IMR-90 (cell line): Measurements from ENCODE around the gene CKB. TPM values are rescaled to one million over a fixed set of nuclear protein-coding genes. Genes with fewer than 3 reads are reported as not detected.

Experiments used
- ATAC-seq: fragments of 200-7000 bp; cut with Tn5 transposase; 2 replicates; pipeline ENCODE4 v1.9.1; 2020; ENCODE audit warnings: low read depth, mild to moderate bottlenecking, moderate library complexity
- BruUV-seq: library from RNA; stranded (reverse); fragments of 400-500 nt; replicated peaks from 2 replicates; lab custom pipeline; 2021; lab: Mats Ljungman, UMichigan
- CTCF ChIA-PET: fragments of 300-600 bp; formaldehyde crosslinking; extraction: SDS; loops from one replicate; lab custom pipeline; 2021; ENCODE audit warnings: antibody characterized with exemption; lab: Yijun Ruan, JAX
- POLR2A ChIA-PET: fragments of 300-600 bp; sonication (Branson Sonifier 250); formaldehyde crosslinking; loops from one replicate; lab custom pipeline; 2022; ENCODE audit warnings: antibody characterized with exemption; ENCODE audit not compliant: unreplicated experiment; lab: Charles Lee
- DNase-seq: peaks from one replicate; pipeline ENCODE4 v3.0.0; 2013
- H2AFZ ChIP-seq: replicated peaks from 2 replicates; pipeline ENCODE3; 2013; ENCODE audit warnings: low read length, mild to moderate bottlenecking; ENCODE audit not compliant: poor library complexity
- H2AK5ac ChIP-seq: 2 replicates; pipeline ENCODE4 v1.6.1; 2013; ENCODE audit warnings: low read depth, low read length, inconsistent platforms
- H2AK9ac ChIP-seq: replicated peaks from 2 replicates; pipeline ENCODE3; 2013; ENCODE audit warnings: mild to moderate bottlenecking, low read depth, low read length, moderate library complexity; ENCODE audit not compliant: poor library complexity
- H2BK120ac ChIP-seq: 2 replicates; pipeline ENCODE4 v1.6.1; 2013; ENCODE audit warnings: low read depth, low read length, inconsistent platforms
- H2BK15ac ChIP-seq: 3 replicates; pipeline ENCODE4 v1.6.1; 2013; ENCODE audit warnings: low read depth, low read length, inconsistent platforms
- H2BK20ac ChIP-seq: 2 replicates; pipeline ENCODE4 v1.6.1; 2013; ENCODE audit warnings: low read depth, mild to moderate bottlenecking, inconsistent platforms, low read length, moderate library complexity
- H2BK5ac ChIP-seq: 2 replicates; pipeline ENCODE4 v1.6.1; 2013; ENCODE audit warnings: mild to moderate bottlenecking, low read depth, low read length, inconsistent platforms; ENCODE audit not compliant: poor library complexity, severe bottlenecking
- H3K14ac ChIP-seq: replicated peaks from 2 replicates; pipeline ENCODE4 v1.6.1; 2013; ENCODE audit warnings: low read depth, low read length, inconsistent platforms
- H3K18ac ChIP-seq: 2 replicates; pipeline ENCODE4 v1.6.1; 2013; ENCODE audit warnings: low read depth, low read length, control low read depth
- H3K23ac ChIP-seq: 2 replicates; pipeline ENCODE4 v1.6.1; 2013; ENCODE audit warnings: low read depth, low read length, inconsistent platforms
- H3K27ac ChIP-seq: 2 replicates; pipeline ENCODE4 v1.5.1; 2013; ENCODE audit warnings: mild to moderate bottlenecking, control low read depth, low read length; ENCODE audit not compliant: insufficient read depth
- H3K27me3 ChIP-seq: 2 replicates; pipeline ENCODE4 v1.6.1; 2013; ENCODE audit warnings: low read length; ENCODE audit not compliant: control insufficient read depth, insufficient read depth
- H3K36me3 ChIP-seq: 2 replicates; pipeline ENCODE4 v1.6.1; 2013; ENCODE audit warnings: low read length, mixed read lengths; ENCODE audit not compliant: control insufficient read depth, insufficient read depth
- H3K4ac ChIP-seq: 2 replicates; pipeline ENCODE4 v1.6.1; 2013; ENCODE audit warnings: low read depth, low read length, inconsistent platforms
- H3K4me1 ChIP-seq: 2 replicates; pipeline ENCODE4 v1.6.1; 2013; ENCODE audit warnings: low read length, mixed read lengths; ENCODE audit not compliant: control insufficient read depth, insufficient read depth
- H3K4me2 ChIP-seq: 2 replicates; pipeline ENCODE4 v1.6.1; 2013; ENCODE audit warnings: low read depth, mild to moderate bottlenecking, control low read depth, low read length, moderate library complexity
- H3K4me3 ChIP-seq: 2 replicates; pipeline ENCODE4 v1.5.1; 2013; ENCODE audit warnings: low read depth, mild to moderate bottlenecking, control low read depth, low read length, moderate library complexity; ENCODE audit not compliant: insufficient read depth
- H3K56ac ChIP-seq: 2 replicates; pipeline ENCODE4 v1.6.1; 2013; ENCODE audit warnings: low read length, inconsistent platforms; ENCODE audit not compliant: insufficient read depth; ENCODE audit errors: extremely low read depth
- H3K79me1 ChIP-seq, 2 experiments: 2 replicates each; pipeline ENCODE4 v1.6.1; 2013; ENCODE audit warnings: low read length in 2 of 2, inconsistent platforms in 1 of 2, low read depth in 1 of 2
- H3K9ac ChIP-seq: 2 replicates; pipeline ENCODE4 v1.6.1; 2013; ENCODE audit warnings: low read depth, low read length, control low read depth
- H3K9me1 ChIP-seq: 2 replicates; pipeline ENCODE4 v1.6.1; 2013; ENCODE audit warnings: low read length, inconsistent platforms; ENCODE audit not compliant: insufficient read depth
- H3K9me3 ChIP-seq: 2 replicates; pipeline ENCODE4 v1.6.1; 2013; ENCODE audit warnings: low read length; ENCODE audit not compliant: control insufficient read depth, insufficient read depth
- H4K20me1 ChIP-seq: 2 replicates; pipeline ENCODE4 v1.6.1; 2013; ENCODE audit warnings: low read length, inconsistent platforms; ENCODE audit not compliant: insufficient read depth
- H4K5ac ChIP-seq: 2 replicates; pipeline ENCODE4 v1.6.1; 2013; ENCODE audit warnings: mild to moderate bottlenecking, low read depth, low read length, control low read depth
- H4K8ac ChIP-seq, 2 experiments: 2 replicates each; pipeline ENCODE4 v1.6.1; 2013; ENCODE audit warnings: low read depth in 2 of 2, low read length in 2 of 2, control low read depth in 1 of 2, inconsistent platforms in 1 of 2
- H4K91ac ChIP-seq: 2 replicates; pipeline ENCODE4 v1.6.1; 2013; ENCODE audit warnings: low read depth, low read length, inconsistent platforms; ENCODE audit not compliant: insufficient read depth
- CEBPB ChIP-seq: IDR thresholded peaks from 2 replicates; pipeline ENCODE4 v1.6.1; 2012; ENCODE audit warnings: low read depth, low read length, improper control_type of control experiment
- CHD1 ChIP-seq: IDR thresholded peaks from 2 replicates; pipeline ENCODE4 v1.6.1; 2012; ENCODE audit warnings: low read depth, low read length, improper control_type of control experiment
- CTCF ChIP-seq: conservative IDR thresholded peaks from 2 replicates; pipeline ENCODE4 v1.5.1; 2012; ENCODE audit warnings: mild to moderate bottlenecking, low read depth, low read length, improper control_type of control experiment
- ELK1 ChIP-seq: fragments of 150-350 bp; IDR thresholded peaks from 2 replicates; pipeline ENCODE4 v1.6.1; 2016; ENCODE audit warnings: low read depth, mild to moderate bottlenecking, low read length, moderate library complexity, borderline replicate concordance
- FOS ChIP-seq: fragments of 150-350 bp; IDR thresholded peaks from 2 replicates; pipeline ENCODE4 v1.6.1; 2016; ENCODE audit warnings: low read depth, low read length
- MAFK ChIP-seq: IDR thresholded peaks from 2 replicates; pipeline ENCODE4 v1.6.1; 2012; ENCODE audit warnings: low read depth, low read length, improper control_type of control experiment
- MAZ ChIP-seq: IDR thresholded peaks from 2 replicates; pipeline ENCODE4 v1.6.1; 2012; ENCODE audit warnings: low read depth, mild to moderate bottlenecking, low read length, improper control_type of control experiment, moderate library complexity, borderline replicate concordance
- MXI1 ChIP-seq: IDR thresholded peaks from 2 replicates; pipeline ENCODE4 v1.6.1; 2012; ENCODE audit warnings: low read depth, mild to moderate bottlenecking, low read length, moderate library complexity, borderline replicate concordance
- NFE2L2 ChIP-seq: fragments of 150-350 bp; IDR thresholded peaks from 2 replicates; pipeline ENCODE4 v1.6.1; 2016; ENCODE audit warnings: low read depth, mild to moderate bottlenecking, low read length
- RAD21 ChIP-seq: IDR thresholded peaks from 2 replicates; pipeline ENCODE4 v1.6.1; 2012; ENCODE audit warnings: low read length, improper control_type of control experiment
- RCOR1 ChIP-seq: IDR thresholded peaks from 2 replicates; pipeline ENCODE4 v1.6.1; 2012; ENCODE audit warnings: mild to moderate bottlenecking, low read length, improper control_type of control experiment; ENCODE audit not compliant: insufficient replicate concordance
- RFX5 ChIP-seq: IDR thresholded peaks from 2 replicates; pipeline ENCODE4 v1.8.0; 2012; ENCODE audit warnings: low read depth, mild to moderate bottlenecking, low read length, moderate library complexity
- SMC3 ChIP-seq: fragments of 150-350 bp; IDR thresholded peaks from 2 replicates; pipeline ENCODE4 v1.6.1; 2016; ENCODE audit warnings: low read depth, mild to moderate bottlenecking, antibody characterized with exemption, low read length, moderate library complexity
- USF2 ChIP-seq: fragments of 150-350 bp; IDR thresholded peaks from 2 replicates; pipeline ENCODE4 v1.6.1; 2017; ENCODE audit warnings: mild to moderate bottlenecking, antibody characterized with exemption, low read length, low read depth
- WGBS, 2 experiments: methylation state at CpG; one replicate each; pipeline versions ENCODE4 v1.1.5 to v1.1.7; 2013; ENCODE audit warnings: missing lambda C conversion rate in 2 of 2; ENCODE audit not compliant: insufficient read length in 1 of 2; ENCODE audit errors: extremely low coverage in 2 of 2; 5-methylcytosine and 5-hydroxymethylcytosine counted together
- dilution Hi-C: fragments of 300-500 bp; cut with HindIII; formaldehyde crosslinking; loops from one replicate; pipeline ENCODE4 v1.14.3; 2018; ENCODE audit warnings: low sequenced_read_pairs; ENCODE audit not compliant: unreplicated experiment
- in situ Hi-C: fragments of 300-500 bp; cut with MboI; formaldehyde crosslinking; loops from 3 replicates; pipeline ENCODE4 v1.14.3; 2019; ENCODE audit warnings: low sequenced_read_pairs, inconsistent platforms, mixed read lengths
- intact Hi-C: fragments of 100-400 bp; cut with micrococcal nuclease; formaldehyde crosslinking; loops from 2 replicates; pipeline ENCODE4 v1.10.0; 2022
- polyA plus RNA-seq, 3 experiments: library from polyadenylated mRNA; depleted of rRNA; stranded (reverse); fragments of >200 nt; gene quantifications; 2 replicates each; pipeline ENCODE4 v1.2.3, GENCODE V29; 2012; ENCODE audit warnings: low replicate concordance in 1 of 3
- total RNA-seq: library from RNA; depleted of rRNA; stranded (reverse); fragments of >200 nt; gene quantifications from 2 replicates; pipeline ENCODE4 v1.2.3, GENCODE V29; 2012

CKB gene
- total and polyA plus RNA-seq, 2 of the 4 experiments (the other 2 are of a cell fraction) = 17.7 to 82.6 TPM

GRCh38 chr14:103501921-103502669, 20.5 kb downstream of the CKB start:
- H2BK20ac ChIP-seq = no peak overlapping the region
- no peak overlapping the region for H2BK15ac ChIP-seq
- intact Hi-C loops = no loop called here
- no peak overlapping the region for H3K27ac ChIP-seq
- peaks cover 34 to 57% of the 10 kb centered on the region in 2 experiments for H3K79me1 ChIP-seq
- no peak overlapping the region for H3K18ac ChIP-seq
- H4K91ac ChIP-seq = no peak overlapping the region
- H3K4me2 ChIP-seq = no peak overlapping the region
- no peak overlapping the region for H2AFZ ChIP-seq
- no peak overlapping the region for H3K4ac ChIP-seq
- H4K8ac ChIP-seq = no peak overlapping the region
- dilution Hi-C loops = no loop called here
- H3K27me3 ChIP-seq = no peaks in the 10 kb centered on the region
- no peak overlapping the region for H2BK120ac ChIP-seq
- H4K5ac ChIP-seq = no peak overlapping the region
- H3K4me1 ChIP-seq = no peaks in the 10 kb centered on the region; the same call in 1 of the 2 replicates
- ATAC-seq = no peak
- peak overlapping the region; percentile 1; the same call in 1 of the 2 replicates for H3K56ac ChIP-seq
- POLR2A ChIA-PET = no interaction called here
- H3K14ac ChIP-seq = no peak overlapping the region
- DNase-seq = no peak
- H3K23ac ChIP-seq = no peak overlapping the region; the same call in 1 of the 2 replicates
- H2AK5ac ChIP-seq = no peak overlapping the region
- H3K36me3 ChIP-seq = peaks cover 58% of the 10 kb centered on the region
- H2AK9ac ChIP-seq = no peak overlapping the region
- peaks cover 30% of the 10 kb centered on the region for H4K20me1 ChIP-seq
- CTCF ChIA-PET = interaction anchor here (0.5 kb wide), 1 partner anchor 134 kb away, joined by 3 read pairs; no protein-coding TSS in a partner anchor
- H3K9ac ChIP-seq = no peak overlapping the region
- no peak overlapping the region for H2BK5ac ChIP-seq
- no TSS peak for BruUV-seq
- in situ Hi-C loops = no loop called here
- H3K4me3 ChIP-seq = no peak overlapping the region
- no peaks in the 10 kb centered on the region for H3K9me3 ChIP-seq
- 100% methylated on average over 6 of the region's 9 CpGs; no CpG with 5 or more reads in 1 of the 2 experiments for WGBS, 2 experiments
- peaks cover 6% of the 10 kb centered on the region; the same call in 1 of the 2 replicates for H3K9me1 ChIP-seq
- TF ChIP-seq USF2 (no peak), CEBPB (no peak), MAFK (no peak), NFE2L2 (no peak), FOS (no peak), RCOR1 (no peak), RAD21 (no peak), MXI1 (no peak), CTCF (no peak), SMC3 (no peak), CHD1 (no peak), ELK1 (no peak), RFX5 (no peak), MAZ (no peak)
